Neural cell (in vitro differentiated cells): ENCODE measurements around the gene GLYATL3. TPM values are rescaled to one million over a fixed set of nuclear protein-coding genes. Genes with fewer than 3 reads are reported as not detected.

Source experiments
- polyA plus RNA-seq: library from polyadenylated mRNA; depleted of rRNA; stranded (reverse); fragments of >200 nt; gene quantifications from 2 replicates; pipeline ENCODE4 v1.2.3, GENCODE V29; 2014

GLYATL3 gene
- polyA plus RNA-seq, 1 donor from 2014 or later: not detected

Other genes with a start within 250 kb of the GLYATL3 start
- gene MMUT, start 36.7 kb upstream of the GLYATL3 start, polyA plus RNA-seq: 24.0 and 27.6 TPM in 2 replicates
- 5.3 and 8.8 TPM in 2 replicates for gene CENPQ, start 36.6 kb upstream of the GLYATL3 start, polyA plus RNA-seq
- gene C6orf141, start 50.7 kb downstream of the GLYATL3 start, polyA plus RNA-seq: not detected in 2 replicates
- gene RHAG, start 136.9 kb downstream of the GLYATL3 start, polyA plus RNA-seq: not detected in 2 replicates
- not detected in 2 replicates for gene CRISP2, start 213.6 kb downstream of the GLYATL3 start, polyA plus RNA-seq
- gene CRISP3, start 244.5 kb downstream of the GLYATL3 start, polyA plus RNA-seq: not detected in 2 replicates